Loucy (cell line): ENCODE data around the gene COX18.

Experiments
- EZH2phosphoT487 ChIP-seq: fragments of 200-600 bp; IDR thresholded peaks from 2 replicates; pipeline ENCODE4 v1.6.1; 2018; ENCODE audit warnings: antibody characterized with exemption, mild to moderate bottlenecking, moderate library complexity, borderline replicate concordance
- TF ChIP-seq, protein P1 (sequence below): fragments of 200-600 bp; sonication (generic); conservative IDR thresholded peaks from 2 replicates; pipeline ENCODE4 v1.5.1; 2014; ENCODE audit warnings: mild to moderate bottlenecking, antibody characterized with exemption, low read length

DNA sequence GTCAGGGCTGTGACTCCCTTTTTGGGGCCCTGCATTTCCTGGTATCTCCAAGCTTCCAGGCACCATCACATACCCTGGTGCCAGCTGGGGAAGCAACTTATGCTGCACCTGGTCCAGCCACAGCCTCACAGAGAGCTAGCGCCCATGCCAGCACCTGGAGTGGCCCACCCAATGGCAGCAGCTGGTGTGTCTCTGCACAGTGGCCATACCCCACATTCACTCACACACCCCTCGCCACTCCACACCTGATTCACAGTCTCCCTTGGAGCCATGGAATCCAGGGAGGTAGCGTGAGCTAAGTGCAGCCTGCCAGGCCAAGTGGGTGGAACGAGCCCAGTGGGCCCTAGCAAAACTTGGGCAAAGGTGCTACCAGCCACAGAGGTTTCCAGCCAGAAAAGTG is 56.8 kb downstream of the COX18 start:
- TF ChIP-seq, protein P1, sequence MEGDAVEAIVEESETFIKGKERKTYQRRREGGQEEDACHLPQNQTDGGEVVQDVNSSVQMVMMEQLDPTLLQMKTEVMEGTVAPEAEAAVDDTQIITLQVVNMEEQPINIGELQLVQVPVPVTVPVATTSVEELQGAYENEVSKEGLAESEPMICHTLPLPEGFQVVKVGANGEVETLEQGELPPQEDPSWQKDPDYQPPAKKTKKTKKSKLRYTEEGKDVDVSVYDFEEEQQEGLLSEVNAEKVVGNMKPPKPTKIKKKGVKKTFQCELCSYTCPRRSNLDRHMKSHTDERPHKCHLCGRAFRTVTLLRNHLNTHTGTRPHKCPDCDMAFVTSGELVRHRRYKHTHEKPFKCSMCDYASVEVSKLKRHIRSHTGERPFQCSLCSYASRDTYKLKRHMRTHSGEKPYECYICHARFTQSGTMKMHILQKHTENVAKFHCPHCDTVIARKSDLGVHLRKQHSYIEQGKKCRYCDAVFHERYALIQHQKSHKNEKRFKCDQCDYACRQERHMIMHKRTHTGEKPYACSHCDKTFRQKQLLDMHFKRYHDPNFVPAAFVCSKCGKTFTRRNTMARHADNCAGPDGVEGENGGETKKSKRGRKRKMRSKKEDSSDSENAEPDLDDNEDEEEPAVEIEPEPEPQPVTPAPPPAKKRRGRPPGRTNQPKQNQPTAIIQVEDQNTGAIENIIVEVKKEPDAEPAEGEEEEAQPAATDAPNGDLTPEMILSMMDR = no peak
- TF ChIP-seq EZH2phosphoT487 = no peak
